GM21786 (cell line): Measurements from ENCODE around the gene ITPRIPL2.

ENCODE experiments used
- ATAC-seq: cut with Tn5 transposase; IDR thresholded peaks from one replicate; pipeline ENCODE4 v1.9.1; 2021; ENCODE audit not compliant: unreplicated experiment

The ITPRIPL2 gene

DNA sequence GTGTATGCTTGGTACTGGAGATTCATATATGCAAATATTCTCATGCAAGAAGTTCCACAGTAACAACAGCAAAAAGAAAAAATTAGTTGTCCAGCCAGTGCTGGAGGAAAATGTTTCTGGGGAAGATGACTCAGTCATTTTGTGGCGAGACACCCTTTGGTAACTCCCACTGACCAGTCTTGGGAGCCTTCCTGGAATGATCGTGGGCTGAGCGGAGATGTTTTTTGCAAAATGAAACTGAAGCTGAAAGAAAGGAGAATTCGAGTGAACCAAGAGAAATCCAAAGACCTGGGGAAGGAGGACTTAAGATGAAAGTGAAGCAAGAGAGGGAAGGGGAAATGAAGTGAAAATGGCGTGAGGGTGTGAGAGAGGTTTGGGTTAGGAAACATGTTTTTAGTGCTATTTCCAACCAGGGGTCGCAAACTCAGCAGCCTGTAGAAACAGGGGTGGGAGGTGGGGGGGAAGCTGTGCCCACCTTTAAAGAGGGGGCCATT lies 5.2 kb downstream of the ITPRIPL2 start:
- ATAC-seq = no peak

DNA sequence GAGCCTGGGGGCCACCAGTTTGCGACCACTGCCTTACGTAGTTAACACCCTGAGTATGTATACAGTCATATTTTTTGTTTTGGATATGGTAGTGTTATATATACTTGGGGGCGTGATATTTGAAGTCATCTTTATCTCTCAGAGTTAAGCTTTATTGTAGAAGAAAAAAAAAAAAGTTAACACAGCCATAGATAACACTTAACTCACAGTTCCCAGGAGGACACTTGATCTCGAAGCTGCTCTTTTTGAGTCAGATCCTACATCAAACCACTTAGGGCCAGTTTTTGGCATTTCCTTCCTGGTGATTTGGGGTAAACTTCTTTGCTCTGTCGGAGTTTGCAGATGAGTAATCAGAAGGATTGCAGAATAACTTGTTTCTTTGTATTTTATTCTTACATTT lies 5.8 kb downstream of the ITPRIPL2 start:
- no peak for ATAC-seq

DNA sequence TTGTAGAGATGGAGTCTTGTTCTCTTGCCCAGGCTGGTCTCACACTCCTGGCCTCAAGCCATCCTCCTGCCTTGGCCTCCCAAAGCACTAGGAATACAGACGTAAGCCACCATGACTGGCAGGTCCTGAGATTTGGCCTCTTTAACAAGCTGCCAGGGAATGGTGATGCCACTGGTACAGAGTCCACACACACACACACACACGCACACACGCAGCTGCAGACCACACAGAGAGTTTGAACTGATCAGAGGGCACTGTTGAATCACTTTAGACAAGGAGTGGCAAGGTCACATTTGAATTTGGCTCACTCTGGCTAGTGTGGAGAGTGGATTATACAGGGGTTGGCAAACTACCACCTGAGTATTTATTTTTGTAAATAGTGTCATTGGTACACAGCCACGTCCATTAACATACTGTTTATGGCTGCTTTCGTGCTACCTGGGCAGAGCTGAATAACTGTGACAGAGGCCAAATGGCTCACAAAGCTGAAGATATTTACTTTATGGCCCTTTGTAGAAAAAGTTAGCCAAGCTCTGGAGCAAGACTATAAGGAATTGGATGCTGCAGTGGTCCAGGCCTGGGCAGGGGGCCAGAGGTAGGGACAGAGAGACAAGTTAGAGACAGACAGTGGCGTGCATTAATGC lies 9.9 kb downstream of the ITPRIPL2 start:
- no peak for ATAC-seq

DNA sequence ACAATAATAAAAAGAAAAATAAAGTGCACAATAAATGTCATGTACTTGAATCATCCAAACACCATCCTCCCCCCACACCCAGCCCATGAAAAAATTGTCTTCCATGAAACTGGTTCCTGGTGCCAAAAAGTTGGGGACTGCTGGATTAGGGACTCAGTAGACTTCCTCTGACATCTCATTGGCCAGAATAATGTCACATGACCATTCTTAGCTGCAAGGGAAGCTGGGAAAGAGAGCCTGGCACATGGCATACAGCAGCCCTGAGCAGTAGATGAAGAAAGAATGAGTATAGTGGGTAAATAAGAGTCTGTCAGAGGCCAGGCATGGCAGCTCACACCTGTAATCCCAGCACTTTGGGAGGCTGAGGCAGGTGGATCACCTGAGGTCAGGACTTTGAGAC lies 12.5 kb downstream of the ITPRIPL2 start:
- no peak for ATAC-seq

DNA sequence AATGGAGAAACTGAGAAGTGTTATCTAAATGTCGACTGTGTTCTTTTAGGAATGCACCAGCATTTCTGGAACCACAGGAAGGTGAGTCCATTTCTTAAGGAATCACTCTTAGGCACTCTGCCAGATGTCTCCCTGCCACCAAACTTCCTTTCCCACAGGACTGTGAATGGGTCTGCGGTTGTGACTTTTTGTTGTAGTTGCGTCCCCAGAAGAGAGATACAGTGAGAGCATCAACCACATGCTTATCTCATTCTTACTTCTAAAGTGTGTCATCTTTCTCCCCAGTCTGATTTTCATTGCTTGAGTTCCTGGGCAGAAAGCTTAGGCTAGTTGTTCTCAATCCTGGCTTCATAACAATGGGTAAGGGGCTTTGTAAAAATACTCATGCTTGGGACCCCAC lies 13.4 kb downstream of the ITPRIPL2 start:
- no peak for ATAC-seq

DNA sequence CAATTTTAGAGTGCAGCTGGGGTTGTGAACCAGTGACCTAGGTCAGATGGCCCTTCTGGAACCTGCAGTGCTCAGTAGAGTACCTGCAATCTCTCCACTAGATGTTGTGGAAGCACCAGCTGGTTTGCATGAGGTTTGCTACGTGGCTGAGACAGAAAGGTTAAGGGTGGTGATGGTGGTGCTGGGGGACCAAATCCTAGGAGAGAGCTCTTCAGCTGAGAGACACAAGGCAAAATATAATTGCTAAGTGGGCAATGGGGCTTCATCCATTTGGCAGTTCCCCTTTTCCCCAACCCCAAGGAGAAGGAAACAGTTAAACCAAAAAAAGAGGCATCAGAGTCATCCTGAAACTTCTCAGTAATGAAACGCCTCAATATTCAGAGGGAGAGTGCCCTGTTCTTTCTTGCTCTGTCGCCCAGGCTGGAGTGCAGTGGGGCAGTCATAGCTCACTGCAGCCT lies 13.9 kb downstream of the ITPRIPL2 start:
- ATAC-seq = peak; percentile 54

DNA sequence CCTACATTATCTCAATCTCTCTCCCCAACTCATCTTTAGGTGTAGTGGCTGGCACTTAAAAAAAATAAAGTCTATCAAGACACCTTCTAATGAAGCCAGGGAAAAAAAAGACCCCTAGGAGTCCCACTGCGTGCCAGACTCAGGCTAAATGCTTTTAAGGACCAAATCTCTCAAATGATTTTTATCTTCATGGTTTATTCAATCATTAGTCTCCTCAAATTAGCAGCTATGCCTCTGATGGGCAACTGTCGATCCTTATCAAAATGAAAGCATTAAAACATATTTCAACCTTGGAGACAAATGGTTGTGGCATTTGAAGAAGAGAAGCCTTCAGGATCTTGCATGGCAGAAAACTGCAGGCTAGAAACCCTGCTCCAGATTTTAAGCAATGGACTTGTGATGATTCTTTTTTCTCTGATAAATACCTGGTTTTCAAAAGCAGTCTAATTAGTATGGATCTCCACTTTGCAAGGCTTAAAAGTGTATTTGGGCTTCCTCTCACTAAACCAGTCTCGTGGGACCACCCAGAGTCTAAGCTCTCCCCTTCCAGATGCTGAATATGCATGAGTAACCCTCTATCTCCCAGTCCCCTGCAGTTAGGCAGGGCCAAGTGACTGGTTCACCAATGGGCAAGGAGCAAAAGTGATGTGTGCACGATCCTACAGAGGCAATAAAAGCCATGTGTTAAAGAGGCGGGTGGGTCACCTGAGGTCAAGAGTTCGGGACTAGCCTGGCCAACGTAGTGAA lies 14.9 kb downstream of the ITPRIPL2 start:
- no peak for ATAC-seq

DNA sequence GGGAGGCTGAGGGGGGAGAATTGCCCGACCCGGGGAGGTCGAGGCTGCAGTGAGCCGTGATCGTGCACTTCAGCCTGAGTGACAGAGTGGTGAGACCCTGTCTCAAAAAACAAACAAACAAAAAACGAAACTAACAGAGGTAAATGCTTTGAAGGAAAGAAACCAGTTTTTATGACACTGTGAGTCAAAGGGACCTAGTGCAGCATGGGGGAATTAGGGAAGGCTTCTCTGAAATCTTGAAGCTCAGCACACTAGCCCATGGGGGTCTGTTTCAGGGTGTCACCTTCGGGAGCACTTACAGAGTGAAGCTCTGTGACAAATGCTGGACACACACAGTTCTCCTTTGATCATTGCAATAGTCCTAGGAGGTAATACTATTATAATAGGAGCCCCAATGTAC lies 16.6 kb downstream of the ITPRIPL2 start:
- ATAC-seq = no peak

DNA sequence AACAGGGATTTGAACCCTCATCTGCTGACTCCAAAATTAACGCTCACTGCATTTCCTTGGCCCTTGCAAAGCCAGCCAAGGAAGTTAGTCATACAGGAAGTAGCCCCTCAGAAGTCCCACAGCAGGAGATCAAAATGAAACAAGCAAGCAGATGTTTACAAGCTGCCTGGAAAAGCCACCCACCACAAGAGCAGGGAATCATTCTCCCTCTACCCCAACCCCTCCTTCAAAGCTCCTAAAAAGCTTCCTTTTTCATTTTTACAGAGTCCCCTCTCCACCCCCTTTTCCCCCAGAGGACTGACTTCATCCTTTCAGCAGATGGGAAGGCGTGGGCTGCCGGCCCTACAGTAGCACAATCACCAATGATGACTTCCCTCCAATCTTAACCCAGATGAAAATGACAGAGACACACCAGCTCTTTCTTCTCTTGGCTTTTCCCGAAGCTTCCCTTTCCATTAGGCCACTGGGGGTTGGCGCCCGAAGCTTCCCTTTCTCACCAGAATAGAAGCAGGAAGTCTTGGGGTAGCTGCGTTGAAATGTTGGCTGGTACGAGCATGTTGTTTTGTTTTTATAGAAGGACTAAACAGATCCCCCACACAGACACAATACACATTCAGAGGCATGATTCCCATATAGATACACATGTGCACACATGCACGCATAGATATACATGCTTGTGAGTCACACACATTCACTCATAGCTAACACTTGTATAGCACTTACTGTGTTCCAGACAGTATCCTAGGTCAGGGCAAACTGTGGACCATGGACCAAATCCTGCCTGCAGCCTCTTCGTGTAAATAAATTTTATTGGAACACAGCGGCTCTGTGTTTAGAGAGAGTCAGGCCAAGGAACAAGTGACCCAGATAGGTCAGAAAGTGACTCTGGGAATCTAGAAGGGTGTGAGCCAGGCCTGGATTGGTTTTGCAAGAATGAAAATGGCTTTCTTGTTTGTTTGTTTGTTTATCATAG lies 17.4 kb downstream of the ITPRIPL2 start:
- no peak for ATAC-seq

DNA sequence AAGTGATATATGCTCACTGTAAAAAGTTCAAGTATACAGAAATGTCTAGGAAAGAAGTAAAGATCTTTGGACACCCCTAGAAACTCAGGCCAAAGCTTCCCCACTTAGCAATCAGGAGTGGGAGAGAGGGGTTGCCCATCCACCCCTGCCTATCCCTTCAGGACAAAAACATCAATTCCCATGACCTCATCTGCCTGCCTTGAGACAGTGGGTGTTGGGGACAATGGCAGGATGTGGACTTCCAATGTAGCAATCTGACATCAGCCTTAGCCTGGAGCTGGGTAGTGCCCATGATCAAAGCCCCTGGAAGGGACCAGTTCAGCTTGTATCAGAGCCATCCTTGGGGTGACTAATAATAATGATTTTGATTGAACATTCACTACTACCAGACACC lies 18.1 kb downstream of the ITPRIPL2 start:
- no peak for ATAC-seq

DNA sequence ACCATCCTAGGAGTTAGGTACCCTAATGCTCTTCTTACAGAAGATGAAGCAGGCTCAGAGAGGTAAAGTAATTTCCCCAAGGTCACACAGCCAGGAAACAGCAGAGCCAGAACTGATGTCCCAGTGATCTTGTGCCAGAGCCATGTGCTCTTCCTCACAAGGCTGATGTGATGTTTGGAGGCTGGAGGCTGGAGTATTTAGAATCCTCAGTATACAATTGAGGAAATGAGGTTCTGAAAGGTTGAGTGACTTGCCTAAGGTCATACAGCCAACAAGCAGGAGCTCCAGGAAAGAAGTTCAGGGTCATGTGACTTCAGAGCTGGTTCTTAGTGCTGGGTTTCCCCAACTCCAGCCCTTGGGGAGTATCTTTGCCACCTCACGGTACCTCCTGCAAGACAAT lies 18.5 kb downstream of the ITPRIPL2 start:
- ATAC-seq = no peak

DNA sequence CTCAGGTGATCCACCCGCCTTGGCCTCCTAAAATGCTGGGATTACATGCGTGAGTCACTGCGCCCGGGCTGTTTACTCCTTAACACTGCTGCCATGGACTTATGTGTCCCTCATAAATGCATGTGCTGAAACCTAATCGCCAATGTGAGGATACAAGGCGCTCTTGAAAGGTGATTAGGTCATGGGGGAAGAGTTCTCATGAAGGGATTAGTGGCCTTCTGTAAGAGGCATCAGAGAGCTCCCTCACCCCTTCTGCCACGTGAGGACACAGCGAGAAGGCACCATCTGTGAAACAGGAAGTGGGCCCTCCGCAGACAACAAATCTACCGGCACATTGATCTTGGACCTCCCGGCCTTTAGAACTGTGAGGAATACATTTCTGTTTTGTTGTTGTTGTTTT lies 19.1 kb downstream of the ITPRIPL2 start:
- ATAC-seq = no peak

DNA sequence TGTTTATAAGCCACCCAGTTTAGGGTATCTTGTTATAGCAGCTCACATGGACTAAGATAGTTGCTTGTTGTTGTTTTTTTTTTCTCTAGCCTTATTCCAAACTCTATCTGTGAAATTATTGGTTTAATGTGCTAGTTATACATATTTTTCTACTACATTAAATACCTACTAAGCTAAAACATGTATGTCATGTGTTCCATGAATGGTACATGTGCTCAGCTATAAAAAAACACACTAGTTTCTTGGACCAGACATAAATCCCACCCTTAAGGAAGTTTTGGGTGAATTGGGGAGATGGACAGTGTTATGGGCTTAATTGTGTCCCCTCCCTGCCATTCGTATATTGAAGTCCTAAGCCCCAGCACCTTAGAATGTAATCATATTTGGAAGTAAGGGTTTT lies 19.8 kb downstream of the ITPRIPL2 start:
- ATAC-seq = no peak

DNA sequence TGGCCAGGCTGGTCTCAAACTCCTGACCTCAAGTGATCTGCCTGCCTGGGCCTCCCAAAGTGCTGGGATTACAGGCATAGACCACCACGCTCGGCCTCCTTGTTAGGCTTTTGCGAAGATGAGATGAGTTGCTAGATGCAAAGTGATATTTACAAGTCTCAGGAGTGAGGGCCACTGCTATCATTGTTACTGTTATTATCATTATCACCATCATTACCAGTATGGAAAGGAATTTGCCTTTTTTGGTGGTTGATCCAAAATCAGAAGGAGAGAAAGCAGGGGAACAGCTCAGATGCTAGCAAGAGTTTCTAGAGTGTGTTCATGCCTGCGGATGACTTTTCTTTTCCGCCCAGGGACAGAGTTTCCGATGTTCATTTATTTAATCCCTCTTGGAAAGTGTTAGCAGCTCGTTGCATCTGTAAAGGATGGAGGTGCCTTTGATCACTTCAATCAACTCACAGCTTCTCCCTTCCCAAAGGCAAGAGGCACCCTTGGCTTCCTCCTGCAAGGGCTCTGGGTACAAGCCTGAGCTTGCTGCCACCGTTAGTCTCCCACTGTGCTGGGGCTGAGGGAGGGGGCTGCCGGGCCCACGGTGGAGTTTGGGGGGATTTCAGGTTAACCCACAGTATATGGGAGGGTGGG lies 21.6 kb downstream of the ITPRIPL2 start:
- ATAC-seq = no peak

DNA sequence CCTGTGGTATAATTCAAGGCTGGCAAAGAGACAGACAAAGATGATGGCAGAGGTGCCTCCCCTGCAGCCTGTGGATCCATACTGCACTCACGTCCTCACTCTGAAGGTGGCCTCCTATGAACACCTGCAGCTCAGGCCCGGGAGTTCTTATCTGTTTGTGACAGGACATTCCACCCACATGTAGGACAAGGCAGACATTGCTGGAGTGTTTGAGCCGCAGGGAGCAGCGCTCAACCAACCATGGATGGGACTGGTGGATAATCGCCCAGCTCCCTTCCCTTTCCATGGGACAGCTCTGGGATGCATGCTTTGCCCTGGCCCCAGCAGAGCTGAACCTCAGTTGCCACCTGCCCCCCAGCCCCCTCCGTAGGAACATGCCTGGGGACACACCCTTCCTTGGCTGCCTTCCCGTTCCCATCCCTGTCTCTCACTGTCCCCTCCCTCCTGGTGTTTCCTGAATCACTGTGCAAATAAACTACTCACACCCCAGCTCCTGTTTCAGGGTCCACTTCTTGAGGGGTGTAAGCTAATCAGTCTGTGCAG lies 22.2 kb downstream of the ITPRIPL2 start:
- ATAC-seq = no peak

DNA sequence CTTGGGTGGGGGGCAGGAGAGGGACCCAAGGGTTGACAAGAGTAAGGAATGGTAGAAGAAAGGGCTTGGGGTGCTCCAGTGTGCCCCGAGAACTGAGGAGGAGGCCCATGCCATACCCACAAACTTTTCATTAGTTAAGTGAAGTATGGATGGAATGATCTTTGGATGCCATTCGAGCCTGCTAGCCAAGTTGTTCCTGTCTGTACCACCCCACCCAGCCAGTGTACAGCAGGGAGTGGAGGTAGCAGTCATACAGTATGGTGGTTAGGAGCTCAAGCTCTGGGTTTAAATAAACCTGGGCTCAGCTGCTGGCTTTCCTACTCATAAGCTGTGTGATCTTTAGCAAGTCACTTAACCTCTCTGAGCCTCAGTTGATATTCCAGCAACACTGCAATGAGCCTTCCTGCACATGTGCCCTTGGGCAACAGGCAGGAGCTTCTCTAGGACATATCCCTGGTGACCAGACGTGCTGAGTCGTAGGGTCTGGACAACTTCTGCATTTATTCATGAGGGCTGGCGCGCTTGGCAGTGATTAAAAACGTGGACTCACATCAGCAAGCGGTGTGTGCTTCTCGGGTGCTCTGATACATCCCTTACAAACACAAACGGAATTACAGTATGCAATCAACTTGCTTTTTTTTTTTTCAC lies 22.9 kb downstream of the ITPRIPL2 start:
- ATAC-seq = no peak

DNA sequence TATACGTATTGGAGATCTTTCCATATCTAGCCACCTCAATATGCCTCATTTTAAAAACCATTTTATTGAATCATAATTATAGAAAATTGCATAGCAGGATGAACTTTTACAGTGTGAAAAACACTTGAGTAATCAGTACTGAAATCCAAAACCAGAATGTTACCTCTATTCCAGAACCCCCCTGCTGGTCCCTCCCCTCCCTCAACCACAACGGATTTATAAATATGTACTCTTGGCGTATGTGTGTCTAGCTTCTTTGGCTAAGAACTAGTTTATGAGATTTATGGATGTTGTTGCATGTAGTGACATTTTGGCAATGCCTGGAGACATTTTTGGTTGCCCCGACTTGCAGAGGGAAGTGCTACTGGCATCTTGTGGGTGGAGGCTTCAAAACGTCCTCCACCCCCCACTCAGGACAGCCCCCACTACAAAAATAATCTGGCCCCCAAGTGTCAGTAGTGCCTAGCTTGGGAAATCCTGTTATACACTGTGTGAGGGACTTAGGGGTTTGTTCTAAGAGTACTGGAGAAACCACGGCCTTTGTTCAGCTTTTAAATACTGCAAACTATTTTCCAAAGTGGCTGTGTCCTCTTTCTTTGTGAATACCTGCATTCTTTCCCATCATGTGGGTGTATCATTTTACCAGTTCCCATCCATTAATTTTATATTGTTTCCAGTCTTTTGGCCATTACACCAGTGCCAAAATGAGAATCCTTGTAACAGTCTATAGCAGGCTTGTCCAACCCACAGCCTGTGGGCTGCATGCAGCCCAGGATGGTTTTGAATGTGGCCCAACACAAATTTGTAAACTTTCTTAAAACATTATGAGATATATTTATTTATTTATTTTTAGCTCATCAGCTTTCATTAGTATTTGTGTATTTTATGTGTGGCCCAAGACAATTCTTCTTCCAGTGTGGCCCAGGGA lies 23.7 kb downstream of the ITPRIPL2 start:
- ATAC-seq = no peak

DNA sequence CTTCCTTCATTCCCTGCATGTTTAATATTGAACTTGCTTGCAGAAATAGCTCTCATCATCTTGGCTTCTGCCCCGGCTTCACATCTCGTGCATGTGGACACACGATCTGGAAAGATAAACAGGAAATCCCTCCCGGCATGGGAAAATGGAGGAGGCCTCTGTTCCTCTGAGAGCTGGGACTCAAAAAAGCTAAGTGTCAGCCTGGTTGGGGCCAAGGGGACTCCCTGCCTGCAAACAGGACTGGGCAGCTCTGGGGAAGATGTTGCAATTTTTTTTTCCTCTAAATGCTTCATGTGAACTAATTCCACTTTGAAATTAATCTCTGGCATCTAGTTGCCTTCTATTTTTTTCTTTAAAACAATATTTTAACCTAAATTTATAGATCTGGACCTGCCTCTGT lies 24.8 kb downstream of the ITPRIPL2 start:
- no peak for ATAC-seq

DNA sequence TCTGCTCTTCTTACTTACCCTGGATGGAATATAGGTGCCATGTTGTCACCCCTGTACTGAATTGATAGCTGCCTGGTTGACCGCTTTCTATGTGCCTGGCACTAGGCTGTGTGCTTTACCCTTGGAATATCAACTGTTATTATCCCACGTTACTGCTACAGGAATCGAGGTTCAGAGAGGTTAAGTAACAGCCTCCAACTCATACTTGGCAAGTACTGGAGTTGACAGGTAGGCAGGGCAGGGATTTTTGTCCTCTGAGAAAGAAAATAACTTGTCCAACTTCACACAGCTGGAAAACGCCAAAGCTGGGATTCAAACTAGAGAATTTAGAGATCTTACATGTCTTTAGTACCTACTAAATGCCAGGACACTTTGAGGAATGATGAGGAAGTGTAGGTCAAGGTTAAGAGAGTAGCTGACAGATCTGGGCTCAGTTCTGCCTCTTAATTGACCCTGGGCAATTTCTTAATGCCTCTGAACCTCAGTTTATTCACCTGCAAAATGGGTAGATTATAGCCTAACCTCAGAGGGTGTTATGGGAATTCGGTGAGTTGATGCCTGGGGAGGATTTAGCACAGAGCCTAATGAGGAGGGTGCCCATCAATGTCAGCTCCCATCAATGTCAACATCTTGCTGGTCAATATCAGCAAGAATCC lies 25.8 kb downstream of the ITPRIPL2 start:
- no peak for ATAC-seq
